ENCODE results near the gene NOVA2.

DNA sequence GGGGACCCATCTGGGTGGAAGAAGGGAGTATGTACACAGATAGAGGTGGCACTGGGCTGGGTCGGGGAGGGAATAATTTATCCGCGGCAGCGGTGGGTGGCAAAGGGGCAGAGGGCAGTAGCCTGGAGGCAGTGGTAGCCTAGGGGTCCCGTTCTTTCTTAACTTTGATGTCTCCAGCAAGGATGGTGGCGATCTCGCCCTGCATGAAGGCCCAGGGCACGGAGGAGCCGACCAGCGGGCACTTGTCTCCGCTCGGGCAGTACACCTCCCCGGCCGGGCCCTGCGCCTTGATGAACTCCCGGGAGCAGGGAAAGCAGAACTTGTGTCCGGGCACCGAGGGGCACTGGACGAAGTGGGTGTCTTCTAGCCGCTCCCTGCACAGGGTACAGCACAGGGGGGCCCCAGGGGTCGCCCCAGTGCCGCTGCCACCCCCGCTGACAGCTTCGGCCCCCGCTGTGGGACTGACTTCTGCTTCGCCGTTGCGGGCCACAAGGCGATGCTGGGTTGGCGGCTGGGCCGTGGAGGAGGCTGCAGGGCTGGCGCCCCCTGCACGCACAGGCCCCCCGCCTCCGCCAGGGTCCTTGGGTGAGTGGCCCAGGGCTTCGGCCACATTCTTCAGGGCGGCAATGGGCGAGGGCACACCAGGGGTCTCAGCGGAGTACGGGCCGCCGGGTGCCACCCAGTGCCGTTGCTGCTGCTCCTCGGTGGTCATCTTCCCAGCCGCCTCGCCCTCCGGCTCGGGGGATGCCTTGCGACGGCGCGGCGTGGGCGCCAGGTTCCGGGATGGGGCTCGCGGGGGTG, 89.6 kb downstream of the NOVA2 start:
- no peak for TF ChIP-seq CREB1 (IDR thresholded peaks at IDR 0.05; ENCODE audit: low read depth)
- TF ChIP-seq CEBPB (IDR thresholded peaks at IDR 0.05) = no peak
- TF ChIP-seq RAD21 (IDR thresholded peaks at IDR 0.05; ENCODE audit: low read depth) = no peak
- TF ChIP-seq, protein P1, sequence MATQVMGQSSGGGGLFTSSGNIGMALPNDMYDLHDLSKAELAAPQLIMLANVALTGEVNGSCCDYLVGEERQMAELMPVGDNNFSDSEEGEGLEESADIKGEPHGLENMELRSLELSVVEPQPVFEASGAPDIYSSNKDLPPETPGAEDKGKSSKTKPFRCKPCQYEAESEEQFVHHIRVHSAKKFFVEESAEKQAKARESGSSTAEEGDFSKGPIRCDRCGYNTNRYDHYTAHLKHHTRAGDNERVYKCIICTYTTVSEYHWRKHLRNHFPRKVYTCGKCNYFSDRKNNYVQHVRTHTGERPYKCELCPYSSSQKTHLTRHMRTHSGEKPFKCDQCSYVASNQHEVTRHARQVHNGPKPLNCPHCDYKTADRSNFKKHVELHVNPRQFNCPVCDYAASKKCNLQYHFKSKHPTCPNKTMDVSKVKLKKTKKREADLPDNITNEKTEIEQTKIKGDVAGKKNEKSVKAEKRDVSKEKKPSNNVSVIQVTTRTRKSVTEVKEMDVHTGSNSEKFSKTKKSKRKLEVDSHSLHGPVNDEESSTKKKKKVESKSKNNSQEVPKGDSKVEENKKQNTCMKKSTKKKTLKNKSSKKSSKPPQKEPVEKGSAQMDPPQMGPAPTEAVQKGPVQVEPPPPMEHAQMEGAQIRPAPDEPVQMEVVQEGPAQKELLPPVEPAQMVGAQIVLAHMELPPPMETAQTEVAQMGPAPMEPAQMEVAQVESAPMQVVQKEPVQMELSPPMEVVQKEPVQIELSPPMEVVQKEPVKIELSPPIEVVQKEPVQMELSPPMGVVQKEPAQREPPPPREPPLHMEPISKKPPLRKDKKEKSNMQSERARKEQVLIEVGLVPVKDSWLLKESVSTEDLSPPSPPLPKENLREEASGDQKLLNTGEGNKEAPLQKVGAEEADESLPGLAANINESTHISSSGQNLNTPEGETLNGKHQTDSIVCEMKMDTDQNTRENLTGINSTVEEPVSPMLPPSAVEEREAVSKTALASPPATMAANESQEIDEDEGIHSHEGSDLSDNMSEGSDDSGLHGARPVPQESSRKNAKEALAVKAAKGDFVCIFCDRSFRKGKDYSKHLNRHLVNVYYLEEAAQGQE (IDR thresholded peaks at IDR 0.05; ENCODE audit: low read depth) = no peak
- TF ChIP-seq, protein P2, sequence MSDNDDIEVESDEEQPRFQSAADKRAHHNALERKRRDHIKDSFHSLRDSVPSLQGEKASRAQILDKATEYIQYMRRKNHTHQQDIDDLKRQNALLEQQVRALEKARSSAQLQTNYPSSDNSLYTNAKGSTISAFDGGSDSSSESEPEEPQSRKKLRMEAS (IDR thresholded peaks at IDR 0.05) = no peak
- no peak for TF ChIP-seq TAF1 (IDR thresholded peaks at IDR 0.05; ENCODE audit: low read depth)
- TF ChIP-seq EP300 (IDR thresholded peaks at IDR 0.05; ENCODE audit: borderline replicate concordance) = no peak
- TF ChIP-seq, protein P3, sequence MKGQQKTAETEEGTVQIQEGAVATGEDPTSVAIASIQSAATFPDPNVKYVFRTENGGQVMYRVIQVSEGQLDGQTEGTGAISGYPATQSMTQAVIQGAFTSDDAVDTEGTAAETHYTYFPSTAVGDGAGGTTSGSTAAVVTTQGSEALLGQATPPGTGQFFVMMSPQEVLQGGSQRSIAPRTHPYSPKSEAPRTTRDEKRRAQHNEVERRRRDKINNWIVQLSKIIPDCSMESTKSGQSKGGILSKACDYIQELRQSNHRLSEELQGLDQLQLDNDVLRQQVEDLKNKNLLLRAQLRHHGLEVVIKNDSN (IDR thresholded peaks at IDR 0.05) = no peak
- TF ChIP-seq NFIC (IDR thresholded peaks at IDR 0.05) = no peak
- TF ChIP-seq EGR1 (IDR thresholded peaks at IDR 0.05) = no peak

Measured in Ishikawa (cell line).